Epithelial cell of esophagus (primary cell): ENCODE data around the gene AQR.
"Not testable (repeated sequence)": the region's sequence is repeated elsewhere in the genome, so short reads cannot be mapped to it uniquely, and the experiment has no call there.

ENCODE experiments used
- DNase-seq: peaks from one replicate; pipeline ENCODE4 v3.0.0; 2010; ENCODE audit warnings: low read depth
- H3K4me3 ChIP-seq: 2 replicates; pipeline ENCODE4 v1.5.1; 2011; ENCODE audit warnings: mild to moderate bottlenecking, low read length, control low read depth
- TF ChIP-seq, protein P1 (sequence below): IDR thresholded peaks from 2 replicates; pipeline ENCODE4 v1.5.1; 2011; ENCODE audit warnings: low read depth, mild to moderate bottlenecking, low read length, control low read depth, inconsistent platforms; ENCODE audit not compliant: insufficient read depth; ENCODE audit errors: missing control alignments

AQR gene

DNA sequence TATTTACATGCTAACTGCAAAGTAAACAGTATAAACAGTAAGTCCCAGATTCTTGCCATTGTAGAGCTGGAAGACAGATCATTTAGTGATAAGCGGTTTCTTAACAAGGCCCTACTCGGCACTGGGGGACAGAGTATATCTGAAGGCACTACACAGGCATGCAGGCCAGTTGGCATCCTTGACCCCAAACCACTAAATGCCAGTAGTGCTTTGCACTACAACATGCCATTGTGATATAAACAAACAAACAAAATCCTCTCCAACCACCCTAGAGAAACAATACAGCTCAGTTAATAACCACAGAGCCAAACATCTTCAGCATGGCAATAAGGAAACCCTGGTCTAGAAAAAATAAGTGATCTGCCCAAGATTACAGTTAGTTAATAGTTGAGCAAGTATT is 5.3 kb downstream of the AQR start:
- no peak overlapping the region for H3K4me3 ChIP-seq
- no peak for DNase-seq
- TF ChIP-seq, protein P1, sequence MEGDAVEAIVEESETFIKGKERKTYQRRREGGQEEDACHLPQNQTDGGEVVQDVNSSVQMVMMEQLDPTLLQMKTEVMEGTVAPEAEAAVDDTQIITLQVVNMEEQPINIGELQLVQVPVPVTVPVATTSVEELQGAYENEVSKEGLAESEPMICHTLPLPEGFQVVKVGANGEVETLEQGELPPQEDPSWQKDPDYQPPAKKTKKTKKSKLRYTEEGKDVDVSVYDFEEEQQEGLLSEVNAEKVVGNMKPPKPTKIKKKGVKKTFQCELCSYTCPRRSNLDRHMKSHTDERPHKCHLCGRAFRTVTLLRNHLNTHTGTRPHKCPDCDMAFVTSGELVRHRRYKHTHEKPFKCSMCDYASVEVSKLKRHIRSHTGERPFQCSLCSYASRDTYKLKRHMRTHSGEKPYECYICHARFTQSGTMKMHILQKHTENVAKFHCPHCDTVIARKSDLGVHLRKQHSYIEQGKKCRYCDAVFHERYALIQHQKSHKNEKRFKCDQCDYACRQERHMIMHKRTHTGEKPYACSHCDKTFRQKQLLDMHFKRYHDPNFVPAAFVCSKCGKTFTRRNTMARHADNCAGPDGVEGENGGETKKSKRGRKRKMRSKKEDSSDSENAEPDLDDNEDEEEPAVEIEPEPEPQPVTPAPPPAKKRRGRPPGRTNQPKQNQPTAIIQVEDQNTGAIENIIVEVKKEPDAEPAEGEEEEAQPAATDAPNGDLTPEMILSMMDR, result no peak

DNA sequence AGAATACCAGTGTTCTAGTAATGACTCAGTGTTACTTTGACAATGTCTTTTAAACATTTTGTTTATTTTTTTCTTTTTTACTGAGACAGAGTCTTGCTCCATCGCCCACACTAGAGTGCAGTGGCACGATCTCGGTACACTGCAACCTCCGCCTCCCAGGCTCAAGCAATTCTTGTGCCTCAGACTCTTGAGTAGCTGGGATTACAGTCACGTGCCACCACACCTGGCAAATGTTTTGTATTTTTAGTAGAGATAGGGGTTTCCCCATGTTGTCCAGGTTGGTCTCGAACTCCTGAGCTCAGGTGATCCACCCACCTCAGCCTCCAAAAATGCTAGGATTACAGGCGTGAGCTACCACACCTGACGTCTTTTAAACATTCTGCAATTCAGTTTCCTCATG is 15.7 kb downstream of the AQR start:
- no peak overlapping the region for H3K4me3 ChIP-seq
- no peak for DNase-seq
- TF ChIP-seq, protein P1, result no peak

DNA sequence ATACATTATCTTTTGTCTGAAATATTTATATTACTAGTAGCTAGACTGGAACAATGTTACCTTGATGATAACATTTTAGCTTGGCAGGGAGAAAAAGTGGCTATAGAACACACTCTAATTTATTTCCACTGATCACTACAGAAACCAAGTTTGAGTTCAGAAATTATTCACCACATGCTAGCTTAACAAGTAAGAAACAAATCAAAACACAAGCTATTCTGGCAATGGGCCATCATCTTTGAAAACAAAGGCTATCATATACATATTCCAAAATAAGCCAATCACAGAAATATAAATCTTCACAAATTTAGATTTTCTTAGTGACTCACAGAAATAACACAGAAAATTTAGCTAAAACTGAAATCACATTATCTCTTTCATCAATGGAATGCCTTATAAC is 17.1 kb downstream of the AQR start:
- no peak for DNase-seq
- TF ChIP-seq, protein P1, result no peak
- H3K4me3 ChIP-seq, result no peak overlapping the region

DNA sequence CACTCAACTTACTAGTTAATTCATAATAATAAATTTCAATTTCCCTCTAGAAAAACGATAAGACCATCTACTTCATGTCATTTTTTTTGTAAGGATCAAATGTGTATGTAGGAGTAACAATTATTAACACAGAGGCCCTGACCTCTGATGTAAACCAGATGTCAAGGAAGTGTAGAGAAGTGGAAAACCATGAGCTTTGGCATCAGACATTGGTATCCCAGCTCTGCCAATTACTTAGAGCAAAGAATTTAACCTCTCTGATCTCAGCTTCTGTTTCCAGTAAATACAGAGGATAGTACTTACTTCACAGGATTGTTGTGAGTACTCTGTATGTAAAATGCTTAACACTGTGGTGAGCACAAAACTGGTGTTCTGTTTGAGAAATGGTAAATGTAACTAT is 17.5 kb downstream of the AQR start:
- TF ChIP-seq, protein P1, result no peak
- H3K4me3 ChIP-seq, result no peak overlapping the region
- DNase-seq, result no peak

DNA sequence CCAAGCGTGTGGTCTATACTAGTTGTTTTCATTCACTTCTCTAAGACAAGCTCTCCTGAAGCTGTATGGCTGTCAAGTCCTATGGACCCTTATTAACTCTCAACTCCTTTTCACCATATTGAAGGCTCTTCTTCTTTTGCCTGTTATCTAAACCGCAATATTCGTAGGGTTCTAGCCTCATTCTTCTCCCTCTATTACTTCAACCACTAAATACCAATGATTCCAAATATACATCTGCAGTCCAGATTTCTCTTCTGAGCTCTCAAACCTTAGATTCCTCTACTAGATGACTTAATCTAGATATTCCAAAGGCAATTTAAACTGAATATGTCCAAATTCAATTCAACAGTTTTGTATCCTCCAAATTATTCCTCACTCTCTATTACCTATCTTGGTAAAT is 24.6 kb downstream of the AQR start:
- no peak for DNase-seq
- TF ChIP-seq, protein P1, result no peak
- H3K4me3 ChIP-seq, result no peak overlapping the region

DNA sequence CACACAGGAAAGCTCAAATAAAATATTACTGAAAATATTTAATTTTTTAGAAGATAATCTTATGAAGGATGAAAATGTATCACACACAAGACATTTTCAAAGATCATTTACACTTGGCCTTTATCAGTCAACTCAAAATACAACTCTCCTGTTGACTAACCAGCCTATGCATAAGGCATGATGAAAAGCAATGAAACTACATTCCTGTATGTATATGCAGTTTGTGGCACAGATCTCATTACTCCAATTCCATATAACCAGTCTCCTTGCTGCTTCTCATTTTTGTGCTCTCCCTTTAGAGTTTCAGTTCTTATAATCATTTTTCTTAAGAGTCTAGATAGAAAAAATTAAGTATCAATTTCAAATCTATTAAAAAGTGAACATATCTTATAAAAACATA is 25.8 kb downstream of the AQR start:
- DNase-seq, result no peak
- no peak overlapping the region for H3K4me3 ChIP-seq
- TF ChIP-seq, protein P1, result no peak

DNA sequence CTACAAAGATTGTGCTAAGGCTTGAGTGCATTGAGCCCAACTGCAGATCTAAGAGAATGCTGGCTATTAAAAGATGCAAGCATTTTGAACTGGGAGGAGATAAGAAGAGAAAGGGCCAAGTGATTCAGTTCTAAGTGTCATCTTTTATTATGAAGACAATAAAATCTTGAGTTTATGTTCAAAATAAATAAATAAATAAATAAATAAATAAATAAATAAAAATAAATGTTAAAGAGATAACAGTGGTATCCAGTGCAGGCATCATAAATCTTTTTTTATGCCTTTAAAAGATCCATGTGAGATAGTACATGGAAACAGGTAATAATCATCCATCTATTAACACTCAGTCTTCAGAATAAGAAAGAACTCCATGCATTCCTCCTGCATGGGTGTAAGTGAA is 26.3 kb downstream of the AQR start:
- not testable (repeated sequence) for H3K4me3 ChIP-seq, DNase-seq

DNA sequence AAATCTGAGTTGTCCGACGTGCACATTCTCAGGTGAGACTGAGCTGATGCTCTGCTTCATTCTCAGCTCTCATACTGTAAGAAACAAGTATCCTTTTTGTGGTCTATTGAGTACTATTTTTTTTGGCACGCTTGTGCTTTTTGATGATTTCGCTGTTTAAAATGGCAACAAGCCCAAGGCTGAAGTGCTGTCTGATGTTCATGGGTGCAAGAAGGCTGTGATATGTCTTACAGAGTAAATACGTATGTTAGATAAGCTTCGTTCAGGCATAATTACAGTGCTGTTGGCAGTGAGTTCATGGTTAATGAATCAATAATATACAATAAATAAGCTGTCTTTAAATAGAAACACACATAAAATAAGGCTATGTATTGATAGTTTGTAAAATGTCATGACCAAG is 27.2 kb downstream of the AQR start:
- no peak for DNase-seq
- TF ChIP-seq, protein P1, result no peak

More for the DNA sequence above, 27.2 kb downstream of the AQR start:
- no peak overlapping the region for H3K4me3 ChIP-seq
